Measurements from ENCODE around the gene C19orf33. TPM values are rescaled to one million over a fixed set of nuclear protein-coding genes. Genes with fewer than 3 reads are reported as not detected.

Gene C19orf33
- total RNA-seq, 6 experiments from 2014 or later: 1.8 TPM; not detected in 5

DNA sequence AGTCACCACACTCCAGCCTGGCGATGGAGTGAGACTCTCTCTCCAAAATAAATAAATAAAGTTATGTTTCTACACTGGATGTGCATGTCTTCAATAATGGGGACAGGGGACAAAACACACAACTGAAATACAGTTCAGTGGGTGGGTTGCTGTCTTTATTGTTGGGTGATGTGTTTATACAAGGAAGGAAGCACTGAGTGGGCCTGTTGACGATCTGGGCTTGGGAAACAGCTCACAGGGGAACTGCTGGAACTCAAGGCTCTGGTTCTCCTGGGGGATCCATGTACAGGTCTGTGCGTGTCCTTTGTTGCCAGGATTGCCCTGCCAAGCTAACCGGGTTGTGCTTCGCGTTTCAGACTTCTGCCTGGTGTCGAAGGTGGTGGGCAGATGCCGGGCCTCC lies 20.8 kb upstream of the C19orf33 start:
- intact Hi-C loops (cut with DNase I): no loop called here
- no peak for ATAC-seq
- H3K4me1 ChIP-seq: peaks cover 0 to 3% (median 0%) of the 10 kb centered on the region in 4 donors
- WGBS (ENCODE audit: insufficient coverage, low coverage, low lambda C conversion rate, missing lambda C conversion rate): 89% methylated on average over 8 of the region's 8 CpGs
- TF ChIP-seq POLR2A (IDR thresholded peaks at IDR 0.05): no peak
- TF ChIP-seq, protein P1, sequence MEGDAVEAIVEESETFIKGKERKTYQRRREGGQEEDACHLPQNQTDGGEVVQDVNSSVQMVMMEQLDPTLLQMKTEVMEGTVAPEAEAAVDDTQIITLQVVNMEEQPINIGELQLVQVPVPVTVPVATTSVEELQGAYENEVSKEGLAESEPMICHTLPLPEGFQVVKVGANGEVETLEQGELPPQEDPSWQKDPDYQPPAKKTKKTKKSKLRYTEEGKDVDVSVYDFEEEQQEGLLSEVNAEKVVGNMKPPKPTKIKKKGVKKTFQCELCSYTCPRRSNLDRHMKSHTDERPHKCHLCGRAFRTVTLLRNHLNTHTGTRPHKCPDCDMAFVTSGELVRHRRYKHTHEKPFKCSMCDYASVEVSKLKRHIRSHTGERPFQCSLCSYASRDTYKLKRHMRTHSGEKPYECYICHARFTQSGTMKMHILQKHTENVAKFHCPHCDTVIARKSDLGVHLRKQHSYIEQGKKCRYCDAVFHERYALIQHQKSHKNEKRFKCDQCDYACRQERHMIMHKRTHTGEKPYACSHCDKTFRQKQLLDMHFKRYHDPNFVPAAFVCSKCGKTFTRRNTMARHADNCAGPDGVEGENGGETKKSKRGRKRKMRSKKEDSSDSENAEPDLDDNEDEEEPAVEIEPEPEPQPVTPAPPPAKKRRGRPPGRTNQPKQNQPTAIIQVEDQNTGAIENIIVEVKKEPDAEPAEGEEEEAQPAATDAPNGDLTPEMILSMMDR (IDR thresholded peaks at IDR 0.05): no peak
- H3K36me3 ChIP-seq: no peaks in the 10 kb centered on the region
- H3K27me3 ChIP-seq: no peaks in the 10 kb centered on the region
- H3K4me3 ChIP-seq: no peak overlapping the region
- no peaks in the 10 kb centered on the region for H3K9me3 ChIP-seq
- DNase-seq: no peak
- H3K27ac ChIP-seq: no peak overlapping the region

DNA sequence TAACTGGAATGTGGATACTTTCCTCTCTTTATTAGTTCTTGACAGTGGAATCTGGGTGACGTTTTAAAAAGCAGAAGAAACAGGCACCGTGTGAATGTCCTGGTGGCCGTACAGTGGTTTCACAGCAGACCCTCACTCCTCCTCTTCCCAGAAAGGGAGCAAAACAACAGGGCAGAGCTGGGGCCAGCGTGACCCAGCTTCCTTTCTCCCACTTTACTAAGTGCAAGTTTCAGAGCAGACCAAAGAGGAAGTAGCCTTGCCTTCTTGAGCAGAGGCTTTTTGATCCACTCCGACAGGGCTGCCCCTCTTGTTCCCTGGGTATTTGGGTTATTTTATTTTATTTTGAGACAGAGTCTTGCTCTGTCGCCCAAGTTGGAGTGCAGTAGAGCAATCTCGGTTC lies 19.6 kb upstream of the C19orf33 start:
- 56% methylated on average over 7 of the region's 7 CpGs for WGBS (ENCODE audit: insufficient coverage, low coverage, low lambda C conversion rate, missing lambda C conversion rate)
- Histone ChIP-seq H3K27ac (peak overlapping the region in 1 of 3 donors; percentile 51), H3K4me1 (peaks cover 0 to 3% (median 0%) of the 10 kb centered on the region in 4 donors), H3K36me3 (no peaks in the 10 kb centered on the region), H3K9me3 (no peaks in the 10 kb centered on the region), H3K27me3 (no peaks in the 10 kb centered on the region), H3K4me3 (no peak overlapping the region)
- no peak for DNase-seq
- TF ChIP-seq, protein P1 (IDR thresholded peaks at IDR 0.05): no peak
- no peak for TF ChIP-seq POLR2A (IDR thresholded peaks at IDR 0.05)
- peak; percentile 37 to 68 (median 54) for ATAC-seq
- intact Hi-C loops (cut with DNase I): no loop called here

DNA sequence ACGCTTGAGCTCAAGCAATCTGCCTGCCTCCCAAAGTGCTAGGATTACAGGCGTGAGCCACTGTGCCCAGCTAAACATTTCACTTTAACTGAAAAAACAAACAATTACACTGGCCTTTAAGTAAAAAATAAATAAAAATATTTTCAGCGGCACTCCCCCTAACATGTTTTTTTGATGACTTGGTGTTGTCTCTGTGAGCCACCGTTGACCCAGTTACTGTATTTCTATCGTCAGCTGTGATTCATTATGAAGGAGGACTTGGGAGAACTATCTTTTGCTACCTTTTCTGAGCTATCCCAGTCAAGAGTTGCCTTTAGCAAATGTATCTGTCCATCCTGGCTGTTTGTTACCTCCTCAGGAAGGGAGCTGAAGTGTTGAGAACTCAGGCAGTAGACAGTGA lies 18.5 kb upstream of the C19orf33 start:
- 77% methylated on average over 5 of the region's 5 CpGs for WGBS (ENCODE audit: insufficient coverage, low coverage, low lambda C conversion rate, missing lambda C conversion rate)
- ATAC-seq (no peak), DNase-seq (no peak)
- Histone ChIP-seq H3K4me3 (no peak overlapping the region), H3K27me3 (no peaks in the 10 kb centered on the region), H3K9me3 (no peaks in the 10 kb centered on the region), H3K36me3 (no peaks in the 10 kb centered on the region), H3K4me1 (peaks cover 0 to 3% (median 0%) of the 10 kb centered on the region in 4 donors), H3K27ac (peak overlapping the region in 1 of 3 donors; percentile 13)
- TF ChIP-seq POLR2A (IDR thresholded peaks at IDR 0.05): no peak
- TF ChIP-seq, protein P1 (IDR thresholded peaks at IDR 0.05): no peak
- intact Hi-C loops (cut with DNase I): no loop called here

DNA sequence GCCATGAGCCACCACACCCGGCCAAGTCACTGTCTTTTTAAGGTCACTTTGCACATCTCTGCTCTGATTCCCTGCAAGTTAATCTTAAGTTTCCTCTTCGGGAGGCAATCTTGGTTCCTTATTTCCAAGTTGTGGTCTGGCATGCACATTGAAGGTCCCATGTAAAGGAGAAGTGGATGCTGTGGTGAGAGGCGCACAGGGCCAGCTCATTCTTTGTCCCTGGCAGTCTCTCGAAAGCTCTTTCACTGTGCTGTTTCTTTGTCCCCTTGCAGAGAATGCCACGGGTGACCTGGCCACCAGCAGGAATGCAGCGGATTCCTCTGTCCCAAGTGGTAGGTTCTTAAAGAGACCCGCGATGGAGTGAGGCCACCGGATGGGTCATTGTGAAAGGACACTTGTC lies 16.4 kb upstream of the C19orf33 start:
- Histone ChIP-seq H3K27ac (no peak overlapping the region), H3K9me3 (no peaks in the 10 kb centered on the region), H3K36me3 (no peaks in the 10 kb centered on the region), H3K4me3 (no peak overlapping the region), H3K27me3 (no peaks in the 10 kb centered on the region), H3K4me1 (peaks cover 0 to 3% (median 0%) of the 10 kb centered on the region in 4 donors)
- DNase-seq: no peak
- 77% methylated on average over 9 of the region's 9 CpGs for WGBS (ENCODE audit: insufficient coverage, low coverage, low lambda C conversion rate, missing lambda C conversion rate)
- peak in 3 of 4 donors; percentile 27 to 65 (median 43) for ATAC-seq
- TF ChIP-seq, protein P1 (IDR thresholded peaks at IDR 0.05): no peak
- no peak for TF ChIP-seq POLR2A (IDR thresholded peaks at IDR 0.05)
- intact Hi-C loops (cut with DNase I): no loop called here
